Epidermal melanocyte (primary cell): ENCODE data around the gene RNF130.
"Not testable (repeated sequence)": the region's sequence is repeated elsewhere in the genome, so short reads cannot be mapped to it uniquely, and the experiment has no call there.

Experiments
- DNase-seq: peaks from one replicate; pipeline ENCODE4 v3.0.0; 2011; ENCODE audit warnings: low spot score; ENCODE audit not compliant: insufficient read length

Gene RNF130

GRCh38 chr5:180103487-180104167, 32.1 kb upstream of the RNF130 start:
- DNase-seq: no peak

DNA sequence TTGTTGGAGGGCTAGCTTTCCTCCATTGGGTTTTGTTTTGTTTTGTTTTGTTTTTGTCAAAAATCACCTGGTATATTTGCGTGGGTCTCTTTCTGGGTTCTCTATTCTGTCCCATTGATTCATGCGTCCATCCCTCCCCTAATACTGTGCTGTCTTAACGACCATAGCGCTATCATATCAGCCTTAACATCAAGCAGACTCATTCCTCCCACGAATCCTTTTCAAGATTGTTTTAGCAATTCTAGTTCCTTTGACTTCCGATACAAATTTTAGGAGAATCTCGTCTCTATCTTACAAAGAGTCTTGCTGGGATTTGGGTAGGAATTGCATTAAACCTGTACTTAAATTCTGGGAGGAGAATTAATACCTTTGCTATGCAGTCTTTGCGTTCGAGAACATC, 31.1 kb upstream of the RNF130 start:
- DNase-seq: no peak

DNA sequence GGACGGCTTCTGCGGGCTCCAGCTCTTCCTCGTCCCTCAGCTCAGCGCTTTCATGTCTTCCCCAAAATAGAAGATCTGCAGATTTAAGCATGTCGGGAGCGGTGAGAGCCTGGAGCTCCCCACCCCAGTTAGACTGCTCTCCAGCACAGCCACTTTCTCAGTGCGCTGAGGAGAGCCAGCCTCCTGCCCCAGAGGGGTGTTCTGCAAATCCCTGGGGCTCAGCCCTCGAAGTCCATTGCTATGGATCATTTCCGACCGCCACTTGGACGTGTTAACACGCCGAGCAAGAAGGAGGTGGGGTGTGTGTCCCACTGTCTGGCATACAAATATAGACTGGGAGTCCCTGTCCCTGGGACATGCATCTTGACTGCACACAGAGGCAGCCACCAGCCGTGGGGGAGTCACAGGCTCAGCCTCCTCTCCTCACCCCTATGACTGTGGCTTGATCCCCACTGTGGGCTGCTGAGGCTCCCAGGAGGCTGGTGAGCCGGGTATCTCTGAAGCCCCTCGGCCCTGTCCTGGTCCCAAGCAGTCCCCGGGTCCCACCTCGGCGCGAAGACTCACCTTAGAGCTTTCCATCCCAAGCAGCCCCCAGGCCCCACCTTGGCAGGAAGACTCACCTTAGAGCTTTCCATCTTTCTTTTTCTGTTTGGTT, 30.0 kb upstream of the RNF130 start:
- DNase-seq: no peak

DNA sequence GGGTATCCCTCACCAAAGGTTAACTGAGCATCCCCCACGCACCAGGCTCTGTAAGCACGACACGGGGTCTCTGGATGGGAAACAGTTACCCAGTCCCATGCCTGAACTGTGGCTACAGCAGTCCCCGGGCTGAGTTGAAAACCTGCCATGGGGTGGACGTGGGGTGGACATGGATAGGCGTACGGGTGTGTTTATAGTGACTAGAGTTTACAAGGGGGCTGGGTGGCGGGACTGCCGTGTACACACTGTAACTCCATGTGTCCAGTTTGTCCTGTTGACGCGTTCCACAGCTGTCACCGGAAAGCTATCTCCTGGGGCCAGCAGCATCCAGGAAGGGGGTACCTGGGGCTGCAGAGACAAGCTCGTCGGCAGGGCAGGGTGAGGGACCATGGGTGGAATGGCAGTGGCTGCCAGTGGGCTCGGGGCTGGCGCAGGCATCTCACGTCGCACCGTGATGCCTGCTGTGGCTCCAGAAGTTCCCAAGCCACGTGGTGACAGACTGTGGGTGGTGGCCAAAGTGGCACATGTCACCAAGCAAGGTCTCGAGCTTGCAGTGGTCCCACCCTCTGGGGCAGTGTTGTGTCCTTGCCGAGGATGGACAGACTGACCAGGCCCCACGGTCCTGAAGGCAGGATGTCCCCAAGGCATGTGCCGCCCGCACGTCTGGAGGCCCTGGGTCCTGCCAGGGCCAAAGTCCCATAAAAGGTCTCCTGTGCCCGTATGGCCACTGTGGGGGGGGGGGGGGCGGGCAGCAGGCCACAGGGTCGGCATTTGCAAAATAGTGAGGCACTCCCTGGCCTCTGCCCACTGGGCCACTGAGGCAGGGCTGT, 29.3 kb upstream of the RNF130 start:
- DNase-seq: no peak

GRCh38 chr5:180099733-180100611, 28.4 kb upstream of the RNF130 start:
- no peak for DNase-seq

- DNase-seq: no peak
Measured at GRCh38 chr5:180098991-180099732, 27.6 kb upstream of the RNF130 start.

DNA sequence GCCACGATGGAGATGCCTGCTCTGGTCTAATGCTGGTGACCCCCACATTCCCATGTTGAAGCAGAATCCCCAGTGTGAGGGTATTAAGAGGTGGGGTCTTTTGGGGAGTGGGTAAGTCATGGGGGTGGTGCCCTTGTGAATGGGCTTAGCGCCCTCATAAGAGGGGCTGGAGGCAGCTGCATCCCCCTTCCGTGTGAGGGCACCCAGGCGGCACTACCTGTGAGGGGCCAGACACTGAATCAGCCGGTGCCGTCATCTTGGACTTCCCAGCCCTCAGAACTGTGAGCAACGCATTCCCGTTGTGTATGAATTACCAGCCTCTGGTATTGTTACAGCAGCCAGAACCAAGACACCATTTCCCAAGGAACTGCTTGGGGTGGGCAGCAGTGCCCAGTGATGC, 27.0 kb upstream of the RNF130 start:
- no peak for DNase-seq

DNA sequence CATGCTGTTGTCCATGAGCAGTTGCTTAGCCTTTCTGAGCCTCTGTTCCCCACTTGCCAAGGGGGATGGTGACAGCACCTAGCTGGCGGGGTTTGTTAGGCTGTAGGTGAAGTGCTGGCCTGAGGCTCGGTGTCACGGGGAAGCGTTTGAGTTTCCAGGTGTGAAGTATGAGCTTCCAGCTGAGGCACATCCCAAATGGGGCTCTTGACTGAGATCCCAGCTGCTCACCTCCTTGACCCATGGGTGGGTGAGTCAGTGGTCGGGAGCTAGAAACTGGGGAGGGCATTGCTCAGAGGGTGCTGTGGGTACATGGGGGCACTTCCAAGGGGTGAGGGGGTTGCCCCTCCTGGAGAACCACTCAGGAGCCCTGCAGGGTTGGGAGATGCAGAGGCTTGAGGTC, 26.4 kb upstream of the RNF130 start:
- DNase-seq: no peak

DNA sequence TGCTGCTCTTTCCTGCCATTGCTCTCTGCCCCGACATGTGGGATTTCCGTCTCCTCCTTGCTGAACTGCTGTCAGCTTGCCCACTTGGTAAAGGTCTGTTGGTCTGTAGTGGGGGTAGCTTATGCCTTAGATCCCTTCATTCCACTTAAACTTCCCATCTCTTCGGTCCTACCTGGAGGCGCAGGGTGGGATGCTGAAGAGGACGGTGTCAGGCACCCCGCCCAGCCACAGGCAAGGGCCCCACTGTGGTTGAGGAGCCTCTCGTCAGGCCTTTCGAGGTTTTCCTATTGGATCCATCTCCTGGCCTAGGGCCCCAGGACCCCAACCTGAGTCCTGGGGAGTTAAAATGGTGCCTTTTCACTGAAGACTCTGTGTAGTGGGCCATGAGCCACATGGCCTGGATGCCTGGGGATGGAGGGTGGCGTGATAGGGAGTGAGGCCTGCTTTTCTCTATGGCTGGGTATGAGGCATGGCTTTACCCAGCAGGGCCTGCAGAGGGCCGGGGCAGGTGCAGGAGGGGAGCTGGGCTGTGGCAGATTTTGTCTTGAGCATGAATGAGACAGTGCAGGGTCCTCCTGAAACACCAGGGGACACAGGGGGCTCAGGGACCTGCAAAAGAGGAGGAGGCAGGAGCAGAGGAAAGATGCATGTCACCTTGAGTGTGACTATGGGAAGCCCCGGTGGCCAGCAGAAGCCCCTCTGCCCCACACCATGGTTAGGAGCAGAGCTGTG, 25.8 kb upstream of the RNF130 start:
- no peak for DNase-seq

- DNase-seq: no peak
Measured at GRCh38 chr5:180096616-180097015, 25.1 kb upstream of the RNF130 start.

GRCh38 chr5:180095545-180095944, 24.0 kb upstream of the RNF130 start:
- no peak for DNase-seq

GRCh38 chr5:180093651-180094382, 22.3 kb upstream of the RNF130 start:
- no peak for DNase-seq

GRCh38 chr5:180093241-180093640, 21.7 kb upstream of the RNF130 start:
- no peak for DNase-seq

DNA sequence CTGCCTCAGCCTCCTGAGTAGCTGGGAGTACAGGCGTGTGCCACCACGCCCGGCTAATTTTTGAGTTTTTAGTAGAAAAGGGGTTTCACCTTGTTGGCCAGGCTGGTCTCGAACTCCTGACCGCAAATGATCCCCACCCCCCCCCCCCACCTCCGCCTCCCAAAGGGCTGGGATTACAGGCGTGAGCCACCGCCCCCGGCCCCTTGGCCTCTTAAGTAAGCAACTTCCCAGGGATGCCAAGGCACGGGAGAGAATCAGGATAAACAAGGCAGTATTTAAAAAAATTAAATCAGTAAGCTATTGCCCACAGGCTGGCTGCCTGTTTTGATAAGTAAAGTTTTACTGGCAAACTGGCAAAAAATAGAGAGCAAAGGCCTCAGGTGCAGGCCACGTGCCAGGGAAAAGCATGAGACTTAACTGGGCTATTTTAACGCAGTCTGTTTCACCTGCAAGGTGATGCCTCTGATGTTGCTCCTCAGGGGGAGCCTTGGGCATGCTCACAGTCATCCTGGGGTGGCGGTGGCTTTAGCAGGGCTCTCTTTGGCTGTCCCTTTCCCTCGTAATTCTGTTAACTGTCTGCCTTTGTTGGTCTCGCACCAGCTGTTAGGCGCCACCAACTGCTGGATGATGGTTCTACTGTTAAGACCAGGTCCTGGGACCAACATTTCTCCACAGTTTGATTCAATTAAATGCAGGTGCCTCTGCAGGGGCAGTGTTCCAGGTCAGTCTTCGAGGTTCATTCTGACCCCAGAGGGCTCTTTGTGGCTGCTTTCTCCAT, 19.4 kb upstream of the RNF130 start:
- no peak for DNase-seq

GRCh38 chr5:180090098-180090768, 18.7 kb upstream of the RNF130 start:
- DNase-seq: peak; percentile 33

DNA sequence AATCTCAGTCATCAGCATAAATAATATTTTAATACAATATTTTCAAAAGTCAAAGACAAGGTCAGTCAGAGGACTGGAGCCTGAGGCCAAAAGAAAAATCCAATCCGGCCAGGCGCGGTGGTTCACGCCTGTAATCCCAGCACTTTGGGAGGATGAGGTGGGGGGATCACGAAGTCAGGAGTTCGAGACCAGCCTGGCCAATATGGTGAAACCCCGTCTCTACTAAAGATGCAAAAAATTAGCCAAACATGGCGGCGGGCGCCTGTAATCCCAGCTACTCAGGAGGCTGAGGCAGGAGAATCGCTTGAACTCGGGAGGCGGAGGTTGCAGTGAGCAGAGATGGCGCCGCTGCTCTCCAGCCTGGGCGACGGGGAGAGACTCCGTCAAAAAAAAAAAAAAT, 18.1 kb upstream of the RNF130 start:
- not testable (repeated sequence) for DNase-seq

GRCh38 chr5:180088561-180088960, 17.0 kb upstream of the RNF130 start:
- no peak for DNase-seq

- no peak for DNase-seq
Measured at GRCh38 chr5:180086816-180087399, 15.3 kb upstream of the RNF130 start.
